PC-9 (cell line): Measurements from ENCODE around the gene KRTAP10-1.

Experiments
- EZH2 ChIP-seq: fragments of 200-600 bp; sonication (generic); IDR thresholded peaks from 2 replicates; pipeline ENCODE4 v1.8.0; 2017; ENCODE audit warnings: antibody characterized with exemption, low read depth
- TF ChIP-seq, protein P1 (sequence below): fragments of 200-600 bp; sonication (generic); conservative IDR thresholded peaks from 2 replicates; pipeline ENCODE4 v1.6.1; 2017; ENCODE audit warnings: mixed run types, antibody characterized with exemption, mild to moderate bottlenecking, moderate library complexity

DNA sequence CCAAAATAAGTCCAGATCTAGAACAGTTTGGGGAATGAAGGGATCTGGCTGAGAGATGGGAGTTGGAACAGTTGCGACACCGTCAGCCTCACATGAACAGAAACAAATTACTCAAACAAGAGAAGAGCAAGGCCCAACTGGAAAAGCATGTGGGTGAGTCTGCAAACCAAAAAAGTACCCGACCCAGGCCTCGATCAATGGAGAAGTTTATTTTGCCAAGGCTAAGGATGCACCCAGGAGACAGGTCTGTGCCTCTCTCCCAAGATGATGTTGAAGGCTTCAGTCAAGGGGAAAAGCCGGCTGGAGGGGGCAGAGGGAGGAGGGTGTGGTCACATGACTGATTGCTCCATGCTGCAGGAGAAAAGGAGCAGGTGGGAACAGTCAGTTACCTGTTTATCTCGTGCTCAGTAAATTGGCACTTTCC, 42.3 kb downstream of the KRTAP10-1 start:
- TF ChIP-seq, protein P1, sequence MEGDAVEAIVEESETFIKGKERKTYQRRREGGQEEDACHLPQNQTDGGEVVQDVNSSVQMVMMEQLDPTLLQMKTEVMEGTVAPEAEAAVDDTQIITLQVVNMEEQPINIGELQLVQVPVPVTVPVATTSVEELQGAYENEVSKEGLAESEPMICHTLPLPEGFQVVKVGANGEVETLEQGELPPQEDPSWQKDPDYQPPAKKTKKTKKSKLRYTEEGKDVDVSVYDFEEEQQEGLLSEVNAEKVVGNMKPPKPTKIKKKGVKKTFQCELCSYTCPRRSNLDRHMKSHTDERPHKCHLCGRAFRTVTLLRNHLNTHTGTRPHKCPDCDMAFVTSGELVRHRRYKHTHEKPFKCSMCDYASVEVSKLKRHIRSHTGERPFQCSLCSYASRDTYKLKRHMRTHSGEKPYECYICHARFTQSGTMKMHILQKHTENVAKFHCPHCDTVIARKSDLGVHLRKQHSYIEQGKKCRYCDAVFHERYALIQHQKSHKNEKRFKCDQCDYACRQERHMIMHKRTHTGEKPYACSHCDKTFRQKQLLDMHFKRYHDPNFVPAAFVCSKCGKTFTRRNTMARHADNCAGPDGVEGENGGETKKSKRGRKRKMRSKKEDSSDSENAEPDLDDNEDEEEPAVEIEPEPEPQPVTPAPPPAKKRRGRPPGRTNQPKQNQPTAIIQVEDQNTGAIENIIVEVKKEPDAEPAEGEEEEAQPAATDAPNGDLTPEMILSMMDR, result no peak
- TF ChIP-seq EZH2, result no peak
